Right atrium auricular region (tissue), 2 donors: ENCODE data around the gene GDF9. TPM values are rescaled to one million over a fixed set of nuclear protein-coding genes. Genes with fewer than 3 reads are reported as not detected.

Experiments used
- DNase-seq: peaks from one replicate; pipeline ENCODE4 v3.0.0-alpha.2; 2019; ENCODE audit warnings: low spot score
- H3K27ac ChIP-seq, 2 donors: fragments of 200-600 bp; sonication (generic); 1 replicate in 1 of 2; 2 replicates in 1 of 2; pipeline ENCODE4 v1.5.1; 2016 to 2019
- H3K27me3 ChIP-seq, 2 donors: fragments of 200-600 bp; sonication (generic); one replicate each; pipeline versions ENCODE4 v1.5.1 to v1.6.0; 2017 to 2019
- H3K36me3 ChIP-seq: fragments of 200-600 bp; sonication (generic); one replicate; pipeline ENCODE4 v1.5.1; 2016
- H3K4me1 ChIP-seq, 2 donors: fragments of 200-600 bp; sonication (generic); one replicate each; pipeline versions ENCODE4 v1.5.1 to v1.6.0; 2017 to 2019
- H3K4me3 ChIP-seq, 2 donors: fragments of 200-600 bp; sonication (generic); 1 replicate in 1 of 2; 2 replicates in 1 of 2; pipeline ENCODE4 v1.5.1; 2017 to 2019; ENCODE audit warnings: mild to moderate bottlenecking in 1 of 2, moderate library complexity in 1 of 2
- H3K9me3 ChIP-seq, 2 donors: fragments of 200-600 bp; sonication (generic); one replicate each; pipeline ENCODE4 v1.5.1; 2019
- total RNA-seq, 2 donors: library from RNA; depleted of rRNA; stranded (reverse); fragments of >200 nt; gene quantifications; one replicate each; pipeline ENCODE4 v1.1.0, GENCODE V29; 2016
- TF ChIP-seq, protein P1 (sequence below), 2 donors: fragments of 200-600 bp; sonication (generic); IDR thresholded peaks; one replicate each; pipeline ENCODE4 v1.5.1; 2019; ENCODE audit warnings: antibody characterized with exemption in 2 of 2

The GDF9 gene
- total RNA-seq, 2 donors from 2014 or later = 0.20 to 0.22 TPM

DNA sequence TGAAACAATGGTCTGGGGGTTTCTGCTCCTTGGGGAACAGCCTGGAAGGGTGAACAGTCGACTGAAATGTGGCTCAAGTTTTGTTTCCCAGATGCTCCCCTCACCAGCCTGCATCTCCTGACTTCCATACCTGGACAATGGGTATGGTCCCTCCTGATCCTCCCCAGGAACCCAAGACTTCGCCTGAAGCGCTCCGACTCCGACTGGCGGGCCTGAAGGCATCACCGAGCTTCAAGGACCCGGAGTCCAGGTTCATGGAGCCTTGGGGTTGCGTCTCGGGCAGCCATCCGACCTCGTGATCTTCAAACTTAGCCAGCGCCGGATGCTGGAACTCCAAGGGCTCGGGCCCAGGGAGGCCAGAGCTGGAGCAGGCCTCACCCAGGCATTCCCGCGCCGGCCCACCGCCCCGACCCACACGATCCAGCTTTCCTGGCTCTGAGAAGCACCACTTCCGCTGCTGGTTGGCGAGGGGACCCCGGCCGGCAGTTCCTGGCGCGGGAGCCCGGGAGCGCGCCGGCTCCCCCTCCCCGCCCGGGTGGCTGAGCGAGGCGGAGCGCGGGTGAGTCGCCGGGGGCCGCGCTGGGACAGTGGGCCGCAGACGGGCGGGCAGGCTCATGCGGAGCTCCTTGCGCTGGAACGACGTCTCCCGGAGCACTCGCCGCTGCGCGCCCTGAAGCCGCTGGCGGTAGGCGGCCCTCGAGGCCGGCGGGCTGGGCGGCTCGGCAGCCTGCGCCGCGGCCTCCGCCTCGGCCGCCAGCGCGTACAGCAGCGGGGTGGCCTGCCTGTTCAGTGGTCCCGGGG, 41.0 kb downstream of the GDF9 start:
- TF ChIP-seq, protein P1, sequence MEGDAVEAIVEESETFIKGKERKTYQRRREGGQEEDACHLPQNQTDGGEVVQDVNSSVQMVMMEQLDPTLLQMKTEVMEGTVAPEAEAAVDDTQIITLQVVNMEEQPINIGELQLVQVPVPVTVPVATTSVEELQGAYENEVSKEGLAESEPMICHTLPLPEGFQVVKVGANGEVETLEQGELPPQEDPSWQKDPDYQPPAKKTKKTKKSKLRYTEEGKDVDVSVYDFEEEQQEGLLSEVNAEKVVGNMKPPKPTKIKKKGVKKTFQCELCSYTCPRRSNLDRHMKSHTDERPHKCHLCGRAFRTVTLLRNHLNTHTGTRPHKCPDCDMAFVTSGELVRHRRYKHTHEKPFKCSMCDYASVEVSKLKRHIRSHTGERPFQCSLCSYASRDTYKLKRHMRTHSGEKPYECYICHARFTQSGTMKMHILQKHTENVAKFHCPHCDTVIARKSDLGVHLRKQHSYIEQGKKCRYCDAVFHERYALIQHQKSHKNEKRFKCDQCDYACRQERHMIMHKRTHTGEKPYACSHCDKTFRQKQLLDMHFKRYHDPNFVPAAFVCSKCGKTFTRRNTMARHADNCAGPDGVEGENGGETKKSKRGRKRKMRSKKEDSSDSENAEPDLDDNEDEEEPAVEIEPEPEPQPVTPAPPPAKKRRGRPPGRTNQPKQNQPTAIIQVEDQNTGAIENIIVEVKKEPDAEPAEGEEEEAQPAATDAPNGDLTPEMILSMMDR (IDR thresholded peaks at IDR 0.05) = no peak
- H3K4me3 ChIP-seq = peak overlapping the region; percentile 20 to 42
- no peak overlapping the region for H3K27ac ChIP-seq
- H3K27me3 ChIP-seq = no peaks in the 10 kb centered on the region
- no peaks in the 10 kb centered on the region for H3K36me3 ChIP-seq
- H3K9me3 ChIP-seq = no peaks in the 10 kb centered on the region
- peak; percentile 57 for DNase-seq
- peaks cover 0 to 35% of the 10 kb centered on the region in 2 donors for H3K4me1 ChIP-seq

DNA sequence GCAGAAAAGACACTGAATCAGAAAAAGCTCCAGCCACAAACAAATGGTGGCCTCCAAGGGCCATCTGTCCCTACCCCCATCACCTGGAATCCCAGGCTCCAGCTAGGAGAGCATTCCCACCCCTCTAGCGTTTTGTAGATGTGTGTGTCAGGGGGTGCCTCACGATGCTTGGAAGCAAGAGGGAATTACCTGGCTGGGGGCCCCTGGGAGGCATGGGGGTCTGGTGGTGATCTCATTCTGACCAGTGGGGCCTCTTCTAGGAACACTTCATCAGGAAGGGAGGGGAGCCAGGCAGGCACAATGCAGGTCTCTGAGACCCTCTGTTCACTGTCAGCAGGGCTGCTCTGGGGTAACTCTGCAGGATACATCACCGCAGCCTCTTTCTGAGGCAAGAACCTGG, 41.8 kb downstream of the GDF9 start:
- Histone ChIP-seq H3K9me3 (no peaks in the 10 kb centered on the region), H3K36me3 (no peaks in the 10 kb centered on the region), H3K27ac (no peak overlapping the region), H3K4me3 (no peak overlapping the region), H3K27me3 (no peaks in the 10 kb centered on the region), H3K4me1 (peaks cover 0 to 38% of the 10 kb centered on the region in 2 donors)
- TF ChIP-seq, protein P1 (IDR thresholded peaks at IDR 0.05) = no peak
- DNase-seq = no peak

DNA sequence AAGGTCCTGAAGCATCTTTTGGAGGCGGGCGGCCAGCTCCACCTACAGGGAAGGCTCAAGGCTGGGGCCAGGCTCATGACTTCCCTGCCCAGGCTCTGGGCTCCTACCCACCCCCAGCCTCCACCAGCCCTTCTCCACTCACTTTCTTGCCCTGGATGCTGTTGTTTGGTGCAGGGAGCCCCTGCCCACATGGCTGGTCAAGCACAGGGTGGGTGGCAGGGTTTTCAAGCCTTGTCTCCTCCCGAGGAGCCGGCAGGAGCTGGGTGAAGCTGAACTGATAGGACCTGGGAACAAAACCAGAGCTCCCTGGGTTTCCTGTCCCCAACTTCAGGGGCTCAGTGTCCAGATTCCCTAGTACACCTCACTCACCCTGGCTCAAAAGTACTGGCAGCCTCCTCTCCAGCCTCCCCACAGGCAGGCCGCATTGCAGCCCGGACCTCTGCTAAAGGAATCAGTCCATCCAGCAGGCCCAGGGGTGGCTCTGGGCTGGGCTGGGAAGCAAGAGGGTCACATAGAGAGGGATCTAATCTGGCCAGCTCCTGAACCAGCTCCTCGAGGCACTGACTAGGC, 42.7 kb downstream of the GDF9 start:
- no peaks in the 10 kb centered on the region for H3K36me3 ChIP-seq
- H3K27ac ChIP-seq = no peak overlapping the region
- no peaks in the 10 kb centered on the region for H3K9me3 ChIP-seq
- H3K27me3 ChIP-seq = no peaks in the 10 kb centered on the region
- H3K4me1 ChIP-seq = peaks cover 0 to 30% of the 10 kb centered on the region in 2 donors
- TF ChIP-seq, protein P1 (IDR thresholded peaks at IDR 0.05) = no peak
- H3K4me3 ChIP-seq = peak overlapping the region in 1 of 2 donors; percentile 38
- no peak for DNase-seq

DNA sequence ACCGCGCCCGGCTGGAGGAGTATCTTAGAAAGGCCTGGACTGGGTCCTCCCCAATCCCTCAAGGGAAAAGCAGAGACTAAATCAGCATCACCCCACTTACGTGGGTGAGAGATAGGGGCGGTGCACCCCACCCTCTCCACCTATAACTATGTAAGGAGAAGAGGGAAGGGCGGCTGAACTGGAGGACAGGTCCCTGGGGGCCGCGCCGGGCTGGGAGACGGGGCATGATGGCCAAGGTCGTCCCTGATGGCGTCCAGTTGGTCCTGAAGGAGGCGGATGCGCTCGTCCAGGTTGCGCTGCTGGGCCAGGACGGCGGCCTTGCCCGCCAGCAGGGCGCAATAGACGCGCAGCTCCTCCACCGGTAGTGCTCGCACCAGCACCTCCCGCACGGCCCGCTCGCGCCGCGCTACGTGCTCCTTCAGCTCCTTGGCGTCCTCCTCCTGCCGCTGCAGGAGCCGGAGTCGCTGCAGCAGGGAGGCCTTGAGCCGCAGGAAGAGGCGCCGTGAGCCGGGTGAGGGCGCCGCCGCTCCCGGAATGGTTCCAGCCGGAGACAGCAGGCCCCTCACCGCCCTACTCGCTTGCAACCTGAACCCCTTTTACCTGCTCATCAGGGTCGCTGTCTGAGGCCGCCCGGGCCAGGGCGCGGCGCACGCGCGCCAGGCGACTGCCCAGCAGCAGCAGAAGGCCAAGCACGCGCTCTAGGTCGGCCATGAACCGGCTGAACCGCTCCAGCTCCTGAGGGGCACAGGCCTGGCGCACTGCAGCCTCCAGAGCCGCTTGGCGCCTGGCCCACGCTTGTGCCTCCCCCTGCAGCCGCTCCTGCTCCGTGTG, 43.4 kb downstream of the GDF9 start:
- TF ChIP-seq, protein P1 (IDR thresholded peaks at IDR 0.05) = no peak
- H3K4me3 ChIP-seq = peak overlapping the region; percentile 3 to 38
- H3K9me3 ChIP-seq = no peaks in the 10 kb centered on the region
- H3K4me1 ChIP-seq = peaks cover 0 to 29% of the 10 kb centered on the region in 2 donors
- no peaks in the 10 kb centered on the region for H3K36me3 ChIP-seq
- DNase-seq = no peak
- H3K27ac ChIP-seq = no peak overlapping the region
- no peaks in the 10 kb centered on the region for H3K27me3 ChIP-seq

DNA sequence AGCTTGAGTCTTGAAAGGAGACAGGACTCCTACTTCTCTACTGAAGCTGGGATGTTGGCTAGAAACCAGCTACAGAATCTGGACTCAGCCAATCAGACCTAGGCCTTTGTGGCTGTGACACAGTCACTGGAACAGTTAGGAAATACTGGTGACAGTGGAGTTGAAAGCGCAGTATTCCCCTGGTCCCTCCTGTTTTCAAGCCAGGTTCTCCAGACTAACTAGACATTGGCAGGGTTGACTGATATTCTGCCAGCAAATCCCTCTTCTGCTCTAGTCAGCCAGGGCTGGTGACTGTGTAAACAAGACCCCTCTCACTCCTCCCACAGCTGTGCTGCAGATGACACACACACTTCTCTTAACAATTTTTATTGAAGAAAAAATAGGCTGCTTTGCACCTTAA, 44.5 kb downstream of the GDF9 start:
- TF ChIP-seq, protein P1 (IDR thresholded peaks at IDR 0.05) = no peak
- DNase-seq = no peak
- H3K27ac ChIP-seq = no peak overlapping the region

More for the DNA sequence above, 44.5 kb downstream of the GDF9 start:
- no peaks in the 10 kb centered on the region for H3K27me3 ChIP-seq
- H3K4me3 ChIP-seq = no peak overlapping the region
- H3K36me3 ChIP-seq = no peaks in the 10 kb centered on the region
- peaks cover 0 to 29% of the 10 kb centered on the region in 2 donors for H3K4me1 ChIP-seq
- no peaks in the 10 kb centered on the region for H3K9me3 ChIP-seq
